HG02973 (cell line): ENCODE measurements around the gene ALDH1A3.

Source experiments
- ATAC-seq: cut with Tn5 transposase; IDR thresholded peaks from one replicate; pipeline ENCODE4 v1.9.1; 2021; ENCODE audit warnings: moderate library complexity; ENCODE audit not compliant: unreplicated experiment

The ALDH1A3 gene

GRCh38 chr15:100881573-100882336, 2.1 kb downstream of the ALDH1A3 start:
- no peak for ATAC-seq

- no peak for ATAC-seq
These were observed 5.5 kb downstream of the ALDH1A3 start for GRCh38 chr15:100885116-100885515.

- no peak for ATAC-seq
These were observed 6.2 kb downstream of the ALDH1A3 start for GRCh38 chr15:100885811-100886210.

- no peak for ATAC-seq
These were observed 7.7 kb downstream of the ALDH1A3 start for GRCh38 chr15:100887211-100887913.

- ATAC-seq = no peak
These were observed 9.9 kb downstream of the ALDH1A3 start for GRCh38 chr15:100889385-100890050.

GRCh38 chr15:100890051-100890720, 10.6 kb downstream of the ALDH1A3 start:
- ATAC-seq = no peak

GRCh38 chr15:100890850-100891249, 11.2 kb downstream of the ALDH1A3 start:
- no peak for ATAC-seq

GRCh38 chr15:100891307-100892012, 11.8 kb downstream of the ALDH1A3 start:
- no peak for ATAC-seq

- no peak for ATAC-seq
These were observed 12.4 kb downstream of the ALDH1A3 start for GRCh38 chr15:100892013-100892355.

- ATAC-seq = no peak
These were observed 13.8 kb downstream of the ALDH1A3 start for GRCh38 chr15:100893261-100893963.

- no peak for ATAC-seq
These were observed 14.3 kb downstream of the ALDH1A3 start for GRCh38 chr15:100893964-100894295.

- ATAC-seq = no peak
These were observed 16.1 kb downstream of the ALDH1A3 start for GRCh38 chr15:100895721-100896120.

GRCh38 chr15:100897221-100898151, 17.9 kb downstream of the ALDH1A3 start:
- ATAC-seq = no peak

GRCh38 chr15:100898152-100898490, 18.5 kb downstream of the ALDH1A3 start:
- ATAC-seq = no peak

- ATAC-seq = no peak
These were observed 19.2 kb downstream of the ALDH1A3 start for GRCh38 chr15:100898661-100899462.

- no peak for ATAC-seq
These were observed 20.0 kb downstream of the ALDH1A3 start for GRCh38 chr15:100899601-100900000.

- no peak for ATAC-seq
These were observed 20.6 kb downstream of the ALDH1A3 start for GRCh38 chr15:100900136-100900794.

- no peak for ATAC-seq
These were observed 21.2 kb downstream of the ALDH1A3 start for GRCh38 chr15:100900795-100901169.
